GM12878 (cell line): ENCODE measurements around the gene MTRFR. TPM values are rescaled to one million over a fixed set of nuclear protein-coding genes. Genes with fewer than 3 reads are reported as not detected.

Experiments
- ATAC-seq: fragments of 200-7000 bp; cut with Tn5 transposase; 3 replicates; pipeline ENCODE4 v1.9.1; 2020; ENCODE audit warnings: mild to moderate bottlenecking, moderate library complexity
- BruUV-seq: library from RNA; stranded (reverse); fragments of 400-500 nt; replicated peaks from 2 replicates; lab custom pipeline; 2021; lab: Mats Ljungman, UMichigan
- CTCF ChIA-PET: fragments of 300-600 bp; sonication (Branson Sonifier 250); formaldehyde crosslinking; extraction: SDS; loops from one replicate; lab custom pipeline; 2021; ENCODE audit warnings: inconsistent platforms; lab: Yijun Ruan, JAX
- POLR2A ChIA-PET: fragments of 350-600 bp; formaldehyde crosslinking; extraction: SDS; loops from one replicate; lab custom pipeline; 2021; ENCODE audit warnings: inconsistent platforms; lab: Charles Lee
- RAD21 ChIA-PET: fragments of 300-600 bp; sonication (Branson Sonifier 250); formaldehyde crosslinking; loops from one replicate; lab custom pipeline; 2023; ENCODE audit warnings: antibody characterized with exemption; ENCODE audit not compliant: unreplicated experiment; lab: Charles Lee
- SMC1A ChIA-PET: fragments of 300-600 bp; sonication (Branson Sonifier 250); formaldehyde crosslinking; loops from one replicate; lab custom pipeline; 2023; ENCODE audit not compliant: unreplicated experiment, uncharacterized antibody; lab: Charles Lee
- DNase-seq: peaks from one replicate; pipeline ENCODE4 v3.0.0-alpha.2; 2011; ENCODE audit warnings: low read depth, low spot score
- FAIRE-seq: peaks from 3 replicates; lab custom pipeline; 2011; peaks lifted over from hg19 to GRCh38; lab: Jason Lieb, UNC
- H2AFZ ChIP-seq: 2 replicates; pipeline ENCODE4 v1.6.0; 2011; ENCODE audit warnings: low read depth, low read length, control low read depth; ENCODE audit not compliant: control insufficient read depth
- H3K27ac ChIP-seq: 2 replicates; pipeline ENCODE4 v1.5.1; 2011; ENCODE audit warnings: control low read depth; ENCODE audit not compliant: control insufficient read depth, insufficient read depth
- H3K27me3 ChIP-seq, 2 experiments: replicated peaks in 1 of 2; 2 replicates each; pipeline versions ENCODE4 v1.6.0 to v1.6.1; 2011; ENCODE audit warnings: low read length in 1 of 2; ENCODE audit not compliant: control insufficient read depth in 2 of 2, insufficient read depth in 2 of 2
- H3K36me3 ChIP-seq, 2 experiments: 2 replicates each; pipeline ENCODE4 v1.5.1; 2011; ENCODE audit warnings: low read length in 1 of 2; ENCODE audit not compliant: control insufficient read depth in 2 of 2, insufficient read depth in 2 of 2
- H3K4me1 ChIP-seq: 2 replicates; pipeline ENCODE4 v1.6.1; 2011; ENCODE audit warnings: mild to moderate bottlenecking, low read length, moderate library complexity, mixed read lengths; ENCODE audit not compliant: control insufficient read depth, insufficient read depth
- H3K4me2 ChIP-seq: 2 replicates; pipeline ENCODE4 v1.6.0; 2011; ENCODE audit warnings: control low read depth; ENCODE audit not compliant: control insufficient read depth, insufficient read depth
- H3K4me3 ChIP-seq: fragments of 200-600 bp; sonication (generic); 2 replicates; pipeline ENCODE4 v1.5.1; 2016
- H3K79me2 ChIP-seq: 2 replicates; pipeline ENCODE4 v1.6.0; 2011; ENCODE audit warnings: low read length; ENCODE audit not compliant: control insufficient read depth, insufficient read depth
- H3K9ac ChIP-seq: 2 replicates; pipeline ENCODE4 v1.8.0; 2011; ENCODE audit warnings: low read length, control low read depth, mixed read lengths; ENCODE audit not compliant: control insufficient read depth, insufficient read depth
- H3K9me3 ChIP-seq: replicated peaks from 3 replicates; pipeline ENCODE4 v1.5.1; 2011; ENCODE audit warnings: mild to moderate bottlenecking, low read length; ENCODE audit not compliant: control insufficient read depth, insufficient read depth
- H4K20me1 ChIP-seq: 2 replicates; pipeline ENCODE4 v1.6.0; 2011; ENCODE audit not compliant: control insufficient read depth, insufficient read depth
- BACH1 ChIP-seq: fragments of 450-650 bp; IDR thresholded peaks from 2 replicates; pipeline ENCODE4 v1.6.1; 2017; ENCODE audit warnings: mild to moderate bottlenecking, borderline replicate concordance
- BMI1 ChIP-seq: fragments of 450-650 bp; IDR thresholded peaks from 2 replicates; pipeline ENCODE4 v1.6.1; 2016; ENCODE audit warnings: mild to moderate bottlenecking, moderate library complexity, borderline replicate concordance
- CBFB ChIP-seq: IDR thresholded peaks from 2 replicates; pipeline ENCODE4 v1.6.1; 2016; ENCODE audit warnings: antibody characterized with exemption, low read depth
- E2F4 ChIP-seq: IDR thresholded peaks from 2 replicates; pipeline ENCODE4 v1.6.1; 2012; ENCODE audit warnings: low read depth, low read length, improper control_type of control experiment
- E4F1 ChIP-seq: fragments of 450-650 bp; IDR thresholded peaks from 2 replicates; pipeline ENCODE4 v1.6.1; 2018; ENCODE audit warnings: borderline replicate concordance, mild to moderate bottlenecking; ENCODE audit not compliant: partially characterized antibody
- IKZF2 ChIP-seq, 2 experiments: fragments of 450-650 bp; IDR thresholded peaks; 2 replicates each; pipeline ENCODE4 v1.6.1; 2017; ENCODE audit warnings: mild to moderate bottlenecking in 2 of 2, moderate library complexity in 2 of 2
- IRF3 ChIP-seq: fragments of 450-650 bp; IDR thresholded peaks from 2 replicates; pipeline ENCODE4 v1.6.1; 2014; ENCODE audit warnings: mild to moderate bottlenecking
- JUNB ChIP-seq: IDR thresholded peaks from 2 replicates; pipeline ENCODE4 v1.6.1; 2016; ENCODE audit warnings: antibody characterized with exemption, mild to moderate bottlenecking
- KLF5 ChIP-seq: fragments of 450-650 bp; IDR thresholded peaks from 2 replicates; pipeline ENCODE4 v1.6.1; 2014; ENCODE audit warnings: mild to moderate bottlenecking; ENCODE audit not compliant: partially characterized antibody
- NBN ChIP-seq: fragments of 450-650 bp; IDR thresholded peaks from 2 replicates; pipeline ENCODE4 v1.6.1; 2016
- POLR2AphosphoS5 ChIP-seq: IDR thresholded peaks from 2 replicates; pipeline ENCODE4 v1.6.1; 2011; ENCODE audit warnings: mild to moderate bottlenecking, low read length, inconsistent platforms
- SIN3A ChIP-seq: IDR thresholded peaks from 2 replicates; pipeline ENCODE4 v1.6.1; 2012; ENCODE audit warnings: low read depth, low read length, improper control_type of control experiment
- TCF12 ChIP-seq: IDR thresholded peaks from 2 replicates; pipeline ENCODE4 v1.6.1; 2011; ENCODE audit warnings: low read depth, mild to moderate bottlenecking, low read length
- ZNF622 ChIP-seq: fragments of 450-650 bp; IDR thresholded peaks from 2 replicates; pipeline ENCODE4 v1.6.1; 2017; ENCODE audit warnings: mild to moderate bottlenecking, inconsistent platforms
- WGBS: methylation state at CpG from one replicate; pipeline ENCODE4 v1.1.6; 2016; ENCODE audit warnings: low lambda C conversion rate; ENCODE audit not compliant: insufficient replicate concordance, insufficient coverage; ENCODE audit errors: missing lambda C conversion rate; 5-methylcytosine and 5-hydroxymethylcytosine counted together
- in situ Hi-C: fragments of 300-500 bp; cut with MboI; formaldehyde crosslinking; loops from 9 replicates; pipeline ENCODE4 v1.14.3; 2018; ENCODE audit warnings: mixed read lengths
- intact Hi-C: fragments of 100-400 bp; cut with micrococcal nuclease; formaldehyde crosslinking; loops from one replicate; pipeline ENCODE4 v1.14.2; 2022; ENCODE audit not compliant: unreplicated experiment
- polyA plus RNA-seq, 11 experiments: library from polyadenylated mRNA; depleted of rRNA in 4 of 11; unstranded in 6 of 11; stranded (reverse) in 5 of 11; fragments of >200 nt; fragmentation: Nextera tagmentation in 4 of 11; fragmentation: Illumina TruSeq in 1 of 11; extraction: Ambion mirVana in 4 of 11; extraction: Trizol in 1 of 11; gene quantifications; 1 replicate in 1 of 11; 2 replicates in 10 of 11; pipeline versions ENCODE4 v1.2.1 to v1.2.3, GENCODE V29; 2011 to 2016; ENCODE audit warnings: inconsistent platforms in 2 of 11, missing spikeins in 2 of 11, low read depth in 1 of 11
- total RNA-seq, 4 experiments: library from RNA; depleted of rRNA in 3 of 4; stranded (reverse); fragments of >200 nt in 3 of 4; fragmentation: Illumina TruSeq in 1 of 4; extraction: Trizol in 1 of 4; gene quantifications; 2 replicates each; pipeline versions ENCODE4 v1.2.1 to v1.2.3, GENCODE V29; 2013 to 2021

Gene MTRFR
- total and polyA plus RNA-seq, 10 of the 15 experiments (the other 5 are each of a cell fraction or from before 2014, with no cell fraction given): 12.2 to 33.4 (median 24.8) TPM

- in situ Hi-C loops: loop anchor here (25.0 kb wide), 1 partner anchor 381 kb away; no protein-coding TSS in a partner anchor
Observed at GRCh38 chr12:123243671-123244262, 10.5 kb downstream of the MTRFR start.

GRCh38 chr12:123245678-123246077 lies 12.4 kb downstream of the MTRFR start:
- SMC1A ChIA-PET: no interaction called here
- Histone ChIP-seq H3K27ac (no peak overlapping the region), H3K4me2 (no peak overlapping the region), H3K4me1 (peaks cover 9% of the 10 kb centered on the region), H3K36me3 (peaks cover 4 to 8% of the 10 kb centered on the region in 2 experiments), H2AFZ (no peak overlapping the region), H3K9me3 (peaks cover 3% of the 10 kb centered on the region; the same call in 2 of the 3 replicates), H3K4me3 (no peak overlapping the region), H4K20me1 (no peaks in the 10 kb centered on the region), H3K9ac (no peak overlapping the region), H3K27me3 (no peaks in the 10 kb centered on the region), H3K79me2 (peaks cover 24% of the 10 kb centered on the region)
- RAD21 ChIA-PET: no interaction called here
- in situ Hi-C loops (loop anchor here (25.0 kb wide), 1 partner anchor 383 kb away; no protein-coding TSS in a partner anchor), intact Hi-C loops (no loop called here)
- ATAC-seq (no peak), FAIRE-seq (no peak), DNase-seq (no peak)
- POLR2A ChIA-PET: interaction anchor here (0.6 to 0.9 kb wide), 2 partner anchors 13 to 31 kb away, joined by 3 to 4 read pairs; partner anchors contain the start of gene MPHOSPH9
- no TSS peak for BruUV-seq
- 80% methylated on average over 3 of the region's 3 CpGs for WGBS
- CTCF ChIA-PET: no interaction called here
- TF ChIP-seq POLR2AphosphoS5: no peak
- no peak for TF ChIP-seq NBN
- no peak for TF ChIP-seq KLF5
- TF ChIP-seq IKZF2 (IDR thresholded peaks at IDR 0.05): no peak
- TF ChIP-seq E2F4: no peak
- no peak for TF ChIP-seq SIN3A
- TF ChIP-seq BACH1: no peak
- TF ChIP-seq IRF3: no peak
- no peak for TF ChIP-seq TCF12
- TF ChIP-seq JUNB: no peak
- no peak for TF ChIP-seq CBFB
- TF ChIP-seq E4F1: no peak

More at GRCh38 chr12:123243671-123244262, 10.5 kb downstream of the MTRFR start:
- Histone ChIP-seq H3K27me3 (no peaks in the 10 kb centered on the region), H3K4me3 (no peak overlapping the region), H3K9me3 (peaks cover 3% of the 10 kb centered on the region; the same call in 2 of the 3 replicates), H3K4me2 (no peak overlapping the region), H3K79me2 (peaks cover 33% of the 10 kb centered on the region), H3K4me1 (peaks cover 13% of the 10 kb centered on the region), H3K9ac (no peak overlapping the region), H4K20me1 (no peaks in the 10 kb centered on the region), H3K27ac (no peak overlapping the region), H3K36me3 (peaks cover 1 to 12% of the 10 kb centered on the region in 2 experiments), H2AFZ (no peak overlapping the region)
- ATAC-seq (no peak), FAIRE-seq (no peak), DNase-seq (no peak)
- SMC1A ChIA-PET: no interaction called here
- RAD21 ChIA-PET: interaction anchor here (0.5 kb wide), 1 partner anchor 927 kb away, joined by 4 read pairs; no protein-coding TSS in a partner anchor
- CTCF ChIA-PET: interaction anchor here (1.2 kb wide), 1 partner anchor 10 kb away, joined by 5 read pairs; the partner anchor contains the start of genes MPHOSPH9 and MTRFR
- TF ChIP-seq BMI1 (peak; percentile 54; the same call in 1 of the 2 replicates), ZNF622 (no peak)
- intact Hi-C loops: no loop called here
- POLR2A ChIA-PET: no interaction called here
- no TSS peak for BruUV-seq
- 75% methylated on average over 7 of the region's 7 CpGs for WGBS
